ENCODE data around the gene TMPRSS4.
A peak's percentile ranks its signal among the peaks of the same experiment; 100 is the strongest.

Gene TMPRSS4

GRCh38 chr11:118054712-118055640 is 21.9 kb upstream of the TMPRSS4 start:
- H3K4me3 ChIP-seq (ENCODE audit: low read length in 2 of 2), result no peak overlapping the region
- no peaks in the 10 kb centered on the region for H3K36me3 ChIP-seq (replicated peaks in 1 of 2; ENCODE audit: control insufficient read depth in 2 of 2, insufficient read depth in 2 of 2, low read length in 2 of 2)
- H3K4ac ChIP-seq (ENCODE audit: low read length), result no peak overlapping the region
- DNase-seq (ENCODE audit: low spot score), result no peak
- WGBS, 2 donors (ENCODE audit: extremely low coverage in 2 of 2, insufficient read length in 2 of 2, insufficient replicate concordance in 1 of 2), result no CpG with 5 or more reads among the region's 12 CpGs
- H3K27me3 ChIP-seq (ENCODE audit: control insufficient read depth in 3 of 3, insufficient read depth in 3 of 3, low read depth in 1 of 3, low read length in 3 of 3), result peaks cover 0 to 47% (median 0%) of the 10 kb centered on the region in 3 experiments
- H3K4me2 ChIP-seq (ENCODE audit: insufficient read depth, low read length, poor library complexity, severe bottlenecking), result no peak overlapping the region
- no peaks in the 10 kb centered on the region for H3K79me1 ChIP-seq (ENCODE audit: low read depth, low read length)
- H2BK15ac ChIP-seq (ENCODE audit: low read length), result no peak overlapping the region
- no peak overlapping the region for H2BK120ac ChIP-seq (ENCODE audit: low read depth, low read length)
- H4K91ac ChIP-seq (ENCODE audit: low read depth, low read length, poor library complexity), result no peak overlapping the region
- H4K8ac ChIP-seq (ENCODE audit: low read depth, low read length), result no peak overlapping the region
- no peak overlapping the region for H2AFZ ChIP-seq (ENCODE audit: low read length)
- H3K9me3 ChIP-seq (replicated peaks in 1 of 2; ENCODE audit: control insufficient read depth in 2 of 2, insufficient read depth in 1 of 2, low read depth in 1 of 2, low read length in 2 of 2), result no peaks in the 10 kb centered on the region
- no peak overlapping the region for H2AK5ac ChIP-seq (ENCODE audit: low read depth, low read length)
- no peak overlapping the region for H3K27ac ChIP-seq (replicated peaks; ENCODE audit: low read length)
- no peak overlapping the region for H3K9ac ChIP-seq (ENCODE audit: low read depth, low read length, poor library complexity)
- H3K14ac ChIP-seq (ENCODE audit: low read length), result no peak overlapping the region
- H2BK5ac ChIP-seq (ENCODE audit: low read length), result no peak overlapping the region
- peaks cover 0 to 17% of the 10 kb centered on the region in 2 donors for H3K4me1 ChIP-seq (ENCODE audit: control insufficient read depth in 2 of 2, insufficient read depth in 1 of 2, low read depth in 1 of 2, low read length in 2 of 2)
- H3K18ac ChIP-seq (ENCODE audit: low read length), result no peak overlapping the region
- H2BK12ac ChIP-seq (ENCODE audit: low read length), result no peak overlapping the region
- no peak overlapping the region for H3K23ac ChIP-seq (ENCODE audit: low read depth, low read length, poor library complexity)

- H3K9ac ChIP-seq (ENCODE audit: low read depth, low read length, poor library complexity), result no peak overlapping the region
- DNase-seq (ENCODE audit: low spot score), result no peak
- H2AFZ ChIP-seq (ENCODE audit: low read length), result no peak overlapping the region
- H2BK5ac ChIP-seq (ENCODE audit: low read length), result no peak overlapping the region
- no peak overlapping the region for H4K8ac ChIP-seq (ENCODE audit: low read depth, low read length)
- no peak overlapping the region for H3K23ac ChIP-seq (ENCODE audit: low read depth, low read length, poor library complexity)
- no peak overlapping the region for H4K91ac ChIP-seq (ENCODE audit: low read depth, low read length, poor library complexity)
- no CpG with 5 or more reads among the region's 7 CpGs for WGBS, 2 donors (ENCODE audit: extremely low coverage in 2 of 2, insufficient read length in 2 of 2, insufficient replicate concordance in 1 of 2)
- no peak overlapping the region for H2BK12ac ChIP-seq (ENCODE audit: low read length)
- no peaks in the 10 kb centered on the region for H3K79me1 ChIP-seq (ENCODE audit: low read depth, low read length)
- H2BK120ac ChIP-seq (ENCODE audit: low read depth, low read length), result no peak overlapping the region
- H3K4me2 ChIP-seq (ENCODE audit: insufficient read depth, low read length, poor library complexity, severe bottlenecking), result no peak overlapping the region
- H3K4me1 ChIP-seq (ENCODE audit: control insufficient read depth in 2 of 2, insufficient read depth in 1 of 2, low read depth in 1 of 2, low read length in 2 of 2), result peaks cover 0 to 17% of the 10 kb centered on the region in 2 donors
- no peak overlapping the region for H3K4ac ChIP-seq (ENCODE audit: low read length)
- no peak overlapping the region for H2AK5ac ChIP-seq (ENCODE audit: low read depth, low read length)
- H3K27ac ChIP-seq (replicated peaks; ENCODE audit: low read length), result no peak overlapping the region
- H3K4me3 ChIP-seq (ENCODE audit: low read length in 2 of 2), result no peak overlapping the region
- H3K27me3 ChIP-seq (ENCODE audit: control insufficient read depth in 3 of 3, insufficient read depth in 3 of 3, low read depth in 1 of 3, low read length in 3 of 3), result peaks cover 0 to 45% (median 0%) of the 10 kb centered on the region in 3 experiments
- H3K14ac ChIP-seq (ENCODE audit: low read length), result no peak overlapping the region
- no peaks in the 10 kb centered on the region for H3K9me3 ChIP-seq (replicated peaks in 1 of 2; ENCODE audit: control insufficient read depth in 2 of 2, insufficient read depth in 1 of 2, low read depth in 1 of 2, low read length in 2 of 2)
- H3K36me3 ChIP-seq (replicated peaks in 1 of 2; ENCODE audit: control insufficient read depth in 2 of 2, insufficient read depth in 2 of 2, low read length in 2 of 2), result no peaks in the 10 kb centered on the region
- H2BK15ac ChIP-seq (ENCODE audit: low read length), result no peak overlapping the region
- H3K18ac ChIP-seq (ENCODE audit: low read length), result no peak overlapping the region
Measured at GRCh38 chr11:118055966-118056365, 20.9 kb upstream of the TMPRSS4 start.

GRCh38 chr11:118056806-118057205 is 20.1 kb upstream of the TMPRSS4 start:
- Histone ChIP-seq H3K9me3 (replicated peaks in 1 of 2; ENCODE audit: control insufficient read depth in 2 of 2, insufficient read depth in 1 of 2, low read depth in 1 of 2, low read length in 2 of 2) (no peaks in the 10 kb centered on the region), H3K23ac (ENCODE audit: low read depth, low read length, poor library complexity) (no peak overlapping the region), H2AFZ (ENCODE audit: low read length) (no peak overlapping the region), H2AK5ac (ENCODE audit: low read depth, low read length) (no peak overlapping the region), H3K27me3 (ENCODE audit: control insufficient read depth in 3 of 3, insufficient read depth in 3 of 3, low read depth in 1 of 3, low read length in 3 of 3) (peaks cover 0 to 53% (median 0%) of the 10 kb centered on the region in 3 experiments), H2BK12ac (ENCODE audit: low read length) (no peak overlapping the region), H3K9ac (ENCODE audit: low read depth, low read length, poor library complexity) (no peak overlapping the region), H3K27ac (replicated peaks; ENCODE audit: low read length) (no peak overlapping the region), H3K79me1 (ENCODE audit: low read depth, low read length) (no peaks in the 10 kb centered on the region), H3K4me1 (ENCODE audit: control insufficient read depth in 2 of 2, insufficient read depth in 1 of 2, low read depth in 1 of 2, low read length in 2 of 2) (peaks cover 0 to 17% of the 10 kb centered on the region in 2 donors), H3K4ac (ENCODE audit: low read length) (no peak overlapping the region), H2BK15ac (ENCODE audit: low read length) (no peak overlapping the region), H3K4me2 (ENCODE audit: insufficient read depth, low read length, poor library complexity, severe bottlenecking) (no peak overlapping the region), H4K91ac (ENCODE audit: low read depth, low read length, poor library complexity) (peak overlapping the region; percentile 38), H4K8ac (ENCODE audit: low read depth, low read length) (no peak overlapping the region), H3K4me3 (ENCODE audit: low read length in 2 of 2) (no peak overlapping the region), H3K18ac (ENCODE audit: low read length) (peak overlapping the region; percentile 16), H3K36me3 (replicated peaks in 1 of 2; ENCODE audit: control insufficient read depth in 2 of 2, insufficient read depth in 2 of 2, low read length in 2 of 2) (no peaks in the 10 kb centered on the region), H2BK120ac (ENCODE audit: low read depth, low read length) (no peak overlapping the region), H2BK5ac (ENCODE audit: low read length) (peak overlapping the region; percentile 10), H3K14ac (ENCODE audit: low read length) (no peak overlapping the region)
- WGBS, 2 donors (ENCODE audit: extremely low coverage in 2 of 2, insufficient read length in 2 of 2, insufficient replicate concordance in 1 of 2), result no CpG with 5 or more reads among the region's 8 CpGs
- DNase-seq (ENCODE audit: low spot score), result no peak
